GM18505 (cell line): Measurements from ENCODE around the gene TBCB.

Experiments
- ATAC-seq: cut with Tn5 transposase; IDR thresholded peaks from one replicate; pipeline ENCODE4 v1.9.1; 2021; ENCODE audit not compliant: unreplicated experiment
- POLR2A ChIP-seq: IDR thresholded peaks from 4 replicates; pipeline ENCODE4 v1.6.1; 2011; ENCODE audit warnings: borderline replicate concordance; ENCODE audit not compliant: insufficient read depth, insufficient read length; ENCODE audit errors: extremely low read depth

The TBCB gene

GRCh38 chr19:36090910-36091695, 24.2 kb upstream of the TBCB start:
- TF ChIP-seq POLR2A = no peak

GRCh38 chr19:36092566-36092965, 22.7 kb upstream of the TBCB start:
- TF ChIP-seq POLR2A = no peak
- no peak for ATAC-seq

More at GRCh38 chr19:36090910-36091695, 24.2 kb upstream of the TBCB start:
- ATAC-seq = no peak

GRCh38 chr19:36093146-36093662, 22.1 kb upstream of the TBCB start:
- no peak for TF ChIP-seq POLR2A
- no peak for ATAC-seq

DNA sequence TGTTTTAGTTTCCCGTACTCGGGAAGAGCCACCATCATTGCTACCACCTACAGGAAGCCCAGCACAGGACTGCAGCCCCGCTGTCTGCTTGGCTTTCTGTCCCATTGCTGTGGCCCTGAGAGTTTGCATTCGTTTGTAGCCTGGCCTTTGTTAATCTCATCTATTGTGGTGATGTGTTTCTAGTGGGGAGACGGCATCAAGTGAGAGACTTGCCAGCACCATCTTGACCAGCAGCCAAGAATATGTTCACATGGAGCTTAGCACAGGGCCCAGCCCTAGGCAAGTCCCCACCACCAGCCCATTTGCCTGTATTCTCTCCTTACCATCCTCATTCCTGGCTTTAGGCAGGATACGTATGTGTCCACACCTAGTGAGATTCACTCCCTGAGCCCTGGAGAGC, 21.6 kb upstream of the TBCB start:
- no peak for TF ChIP-seq POLR2A
- no peak for ATAC-seq

GRCh38 chr19:36097036-36097435, 18.2 kb upstream of the TBCB start:
- TF ChIP-seq POLR2A = no peak
- ATAC-seq = no peak

DNA sequence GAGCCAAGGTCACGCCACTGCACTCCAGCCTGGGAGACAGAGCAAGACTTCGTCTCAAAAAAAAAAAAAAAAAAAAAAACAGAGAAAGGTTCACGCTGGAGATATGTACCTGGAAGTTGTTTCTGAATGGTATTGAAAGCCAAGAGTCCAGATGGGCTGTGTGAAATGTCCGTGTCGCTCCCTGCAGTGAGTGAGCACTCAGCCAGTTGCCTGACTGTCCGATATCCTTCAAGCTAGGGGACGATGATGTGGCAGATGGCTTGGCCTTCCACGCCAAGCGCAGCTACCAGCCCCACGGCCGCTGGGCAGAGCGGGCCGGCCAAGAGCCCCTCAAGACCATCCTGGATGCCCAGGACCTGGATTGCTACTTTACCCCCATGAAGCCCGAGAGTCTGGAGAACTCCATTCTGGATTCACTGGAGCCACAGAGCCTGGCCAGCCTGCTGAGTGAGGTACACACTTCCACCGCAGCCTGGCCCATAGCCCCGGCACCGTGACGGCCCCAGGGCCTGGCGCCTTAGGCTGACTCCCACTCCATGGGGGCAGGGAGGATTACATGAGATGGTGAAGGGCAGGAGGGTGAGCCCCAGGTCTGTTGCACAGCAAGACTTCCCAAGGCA, 16.0 kb upstream of the TBCB start:
- no peak for TF ChIP-seq POLR2A
- ATAC-seq = no peak

GRCh38 chr19:36100476-36100875, 14.8 kb upstream of the TBCB start:
- TF ChIP-seq POLR2A = no peak
- ATAC-seq = no peak

GRCh38 chr19:36101550-36102327, 13.5 kb upstream of the TBCB start:
- ATAC-seq = no peak
- TF ChIP-seq POLR2A = no peak

- ATAC-seq = no peak
- TF ChIP-seq POLR2A = no peak
These were observed 12.1 kb upstream of the TBCB start for GRCh38 chr19:36103040-36103626.

DNA sequence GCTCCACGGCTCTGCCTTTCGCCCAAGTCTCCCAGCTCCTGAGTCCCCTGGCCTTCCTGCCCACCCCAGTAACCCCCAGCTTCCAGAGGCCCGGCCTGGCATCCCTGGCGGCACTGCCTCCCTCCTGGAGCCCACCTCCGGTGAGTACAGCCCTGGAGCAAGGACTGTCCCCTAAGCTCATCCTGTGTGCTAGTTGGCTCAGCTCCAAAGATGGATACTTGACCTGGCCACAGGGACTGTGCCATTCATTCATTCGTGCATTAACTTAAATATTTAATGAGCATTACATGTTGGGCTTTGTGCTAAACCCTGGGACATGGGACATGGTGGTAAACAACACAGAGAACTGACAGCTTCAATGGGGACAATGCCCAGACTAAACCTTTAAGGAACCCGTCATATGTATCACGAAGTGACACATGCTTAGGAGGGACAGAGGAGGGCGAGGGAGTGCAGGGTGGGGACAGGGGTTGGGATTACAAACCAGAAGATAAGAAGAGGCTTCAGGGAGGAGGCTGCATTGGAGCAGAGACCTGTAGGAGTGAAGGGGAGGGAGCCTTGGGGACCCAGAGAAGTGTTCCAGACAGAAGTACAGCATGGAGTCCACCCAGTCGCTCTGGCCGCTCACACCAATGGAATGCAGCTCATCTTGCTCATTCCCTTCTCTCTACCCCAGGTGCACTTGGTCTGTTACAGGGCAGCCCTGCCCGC, 11.3 kb upstream of the TBCB start:
- no peak for TF ChIP-seq POLR2A
- ATAC-seq = no peak

DNA sequence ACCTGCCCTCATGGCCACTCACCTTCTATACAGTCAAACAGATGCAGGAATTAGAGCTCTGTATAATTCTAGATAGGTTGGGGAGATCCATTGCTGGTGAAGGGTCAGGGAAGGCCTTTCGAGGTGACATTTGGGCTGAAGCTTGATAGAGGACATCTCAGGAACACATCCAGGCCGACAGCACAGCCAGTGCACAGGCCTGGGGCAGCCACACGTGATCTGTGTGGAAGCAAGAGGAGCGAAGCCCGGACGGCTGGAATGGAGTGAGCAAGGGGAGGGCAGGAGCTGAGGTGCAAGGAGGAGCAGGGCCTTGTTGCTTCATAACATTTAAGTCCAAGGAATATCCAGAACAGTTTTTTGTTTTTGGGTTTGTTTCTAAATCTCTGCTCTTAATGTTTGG, 8.8 kb upstream of the TBCB start:
- no peak for TF ChIP-seq POLR2A
- ATAC-seq = no peak

DNA sequence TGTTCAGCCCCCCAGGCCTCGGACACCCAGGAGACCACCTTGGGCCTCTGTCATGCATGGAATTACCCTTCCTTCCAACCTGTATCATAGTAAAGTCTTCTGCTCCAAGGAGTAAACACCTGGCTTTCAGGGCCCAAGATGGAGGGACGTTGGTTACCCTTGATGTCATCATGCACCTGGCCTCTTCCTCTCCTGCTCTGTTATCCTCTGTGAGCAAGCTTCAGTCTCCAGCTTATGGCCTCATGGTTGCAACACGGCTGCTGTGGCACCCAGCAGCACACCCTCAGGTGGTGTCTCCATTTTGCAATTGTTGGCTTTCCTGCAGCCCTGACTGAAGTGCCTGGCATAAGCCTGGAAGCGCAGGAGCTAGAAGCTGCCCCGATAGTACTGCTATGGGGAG, 8.3 kb upstream of the TBCB start:
- TF ChIP-seq POLR2A = no peak
- ATAC-seq = no peak
